ENCODE results near the gene NTRK1.

NTRK1 gene

GRCh38 chr1:156904187-156904959 lies 43.7 kb downstream of the NTRK1 start:
- H3K4me3 ChIP-seq (ENCODE audit: low read depth, low read length) = no peak overlapping the region
- no peak for TF ChIP-seq CTCF (IDR thresholded peaks at IDR 0.05; ENCODE audit: control insufficient read depth, extremely low read depth, insufficient read depth)
- DNase-seq (ENCODE audit: low read depth) = no peak

GRCh38 chr1:156905176-156905575 lies 44.5 kb downstream of the NTRK1 start:
- TF ChIP-seq CTCF (IDR thresholded peaks at IDR 0.05; ENCODE audit: control insufficient read depth, extremely low read depth, insufficient read depth) = no peak
- no peak for DNase-seq (ENCODE audit: low read depth)
- H3K4me3 ChIP-seq (ENCODE audit: low read depth, low read length) = no peak overlapping the region

DNA sequence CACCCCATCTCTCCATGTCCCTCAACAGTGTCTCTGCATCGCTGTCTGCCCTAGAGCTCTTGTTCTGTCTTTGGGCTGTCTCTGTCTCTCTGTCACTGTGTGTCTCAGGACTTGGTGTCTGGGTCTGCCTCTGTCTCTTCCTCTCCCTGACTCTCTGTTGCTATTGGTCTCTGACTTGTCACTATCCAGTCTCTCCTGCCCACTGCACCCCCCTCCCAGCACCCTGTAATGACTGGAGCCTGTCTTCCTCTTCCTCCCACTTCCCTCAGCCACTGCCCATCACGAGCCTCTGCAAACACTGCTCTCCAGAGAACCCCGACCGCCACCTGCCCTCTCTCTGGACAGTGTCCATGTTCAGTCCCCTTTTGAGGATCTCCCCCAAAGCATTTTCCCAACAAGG lies 45.0 kb downstream of the NTRK1 start:
- no peak for DNase-seq (ENCODE audit: low read depth)
- TF ChIP-seq CTCF (IDR thresholded peaks at IDR 0.05; ENCODE audit: control insufficient read depth, extremely low read depth, insufficient read depth) = no peak
- no peak overlapping the region for H3K4me3 ChIP-seq (ENCODE audit: low read depth, low read length)

- H3K4me3 ChIP-seq (ENCODE audit: low read depth, low read length) = no peak overlapping the region
- no peak for TF ChIP-seq CTCF (IDR thresholded peaks at IDR 0.05; ENCODE audit: control insufficient read depth, extremely low read depth, insufficient read depth)
- no peak for DNase-seq (ENCODE audit: low read depth)
These were observed 45.7 kb downstream of the NTRK1 start for GRCh38 chr1:156906206-156906906.

GRCh38 chr1:156908541-156908940 lies 47.9 kb downstream of the NTRK1 start:
- TF ChIP-seq CTCF (IDR thresholded peaks at IDR 0.05; ENCODE audit: control insufficient read depth, extremely low read depth, insufficient read depth) = no peak
- H3K4me3 ChIP-seq (ENCODE audit: low read depth, low read length) = no peak overlapping the region
- DNase-seq (ENCODE audit: low read depth) = no peak

GRCh38 chr1:156908955-156909354 lies 48.3 kb downstream of the NTRK1 start:
- no peak for DNase-seq (ENCODE audit: low read depth)
- TF ChIP-seq CTCF (IDR thresholded peaks at IDR 0.05; ENCODE audit: control insufficient read depth, extremely low read depth, insufficient read depth) = no peak

More at GRCh38 chr1:156908955-156909354, 48.3 kb downstream of the NTRK1 start:
- H3K4me3 ChIP-seq (ENCODE audit: low read depth, low read length) = no peak overlapping the region
